ENCODE results near the gene TSPAN18. TPM values are rescaled to one million over a fixed set of nuclear protein-coding genes. Genes with fewer than 3 reads are reported as not detected.
A peak's percentile ranks its signal among the peaks of the same experiment; 100 is the strongest.

Gene TSPAN18
- total RNA-seq, 1 donor from 2014 or later: 52.8 TPM

GRCh38 chr11:44789496-44789895, 62.7 kb downstream of the TSPAN18 start:
- H3K4me3 Mint-ChIP-seq: no peak overlapping the region
- DNase-seq (ENCODE audit: extremely low spot score, unreplicated experiment): no peak
- no peaks in the 10 kb centered on the region for H3K9me3 Mint-ChIP-seq
- H3K27me3 Mint-ChIP-seq: no peaks in the 10 kb centered on the region
- H3K27ac Mint-ChIP-seq: no peak overlapping the region
- peaks cover 45% of the 10 kb centered on the region for H3K4me1 Mint-ChIP-seq (ENCODE audit: unreplicated experiment)
- no peaks in the 10 kb centered on the region for H3K36me3 Mint-ChIP-seq
- TF ChIP-seq CTCF (conservative IDR thresholded peaks at IDR 0.05): no peak

- H3K4me1 Mint-ChIP-seq (ENCODE audit: unreplicated experiment): peaks cover 41% of the 10 kb centered on the region
- no peaks in the 10 kb centered on the region for H3K36me3 Mint-ChIP-seq
- H3K27me3 Mint-ChIP-seq: no peaks in the 10 kb centered on the region
- no peak overlapping the region for H3K4me3 Mint-ChIP-seq
- TF ChIP-seq CTCF (conservative IDR thresholded peaks at IDR 0.05): no peak
- DNase-seq (ENCODE audit: extremely low spot score, unreplicated experiment): no peak
- H3K27ac Mint-ChIP-seq: no peak overlapping the region
- no peaks in the 10 kb centered on the region for H3K9me3 Mint-ChIP-seq
These were observed 63.4 kb downstream of the TSPAN18 start for GRCh38 chr11:44790211-44790610.

DNA sequence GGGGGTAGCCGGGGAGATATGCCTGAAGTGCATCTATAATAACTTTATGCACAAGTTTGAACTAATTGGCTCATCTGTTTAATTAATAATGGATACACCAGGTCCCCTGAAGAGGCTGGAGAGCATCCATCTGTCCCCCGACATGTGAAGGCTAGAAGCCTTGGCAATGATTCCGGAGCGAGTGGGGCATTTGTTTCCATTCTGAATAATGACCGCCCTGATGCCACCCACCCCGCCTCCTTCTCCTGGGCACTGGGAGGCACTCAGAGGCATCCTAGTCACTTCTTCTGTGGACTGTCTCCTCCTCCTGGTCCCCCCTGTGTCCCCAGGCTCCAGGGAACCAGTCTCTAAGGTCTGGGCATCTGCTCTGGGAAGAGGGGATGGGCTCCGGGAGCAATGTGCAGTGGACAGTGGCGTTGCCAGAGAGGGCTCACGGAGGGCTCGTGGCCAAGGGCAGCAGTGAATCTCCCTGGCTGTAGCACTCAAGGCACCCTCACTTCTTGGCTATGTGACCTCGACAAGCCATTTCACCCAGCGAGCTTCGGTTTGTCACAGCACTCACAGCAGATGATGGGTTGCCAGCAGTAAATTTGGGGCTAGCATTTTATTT, 64.7 kb downstream of the TSPAN18 start:
- no peaks in the 10 kb centered on the region for H3K36me3 Mint-ChIP-seq
- H3K27me3 Mint-ChIP-seq: no peaks in the 10 kb centered on the region
- H3K4me3 Mint-ChIP-seq: no peak overlapping the region
- no peaks in the 10 kb centered on the region for H3K9me3 Mint-ChIP-seq
- TF ChIP-seq CTCF (conservative IDR thresholded peaks at IDR 0.05): no peak
- H3K27ac Mint-ChIP-seq: no peak overlapping the region
- peaks cover 38% of the 10 kb centered on the region for H3K4me1 Mint-ChIP-seq (ENCODE audit: unreplicated experiment)
- no peak for DNase-seq (ENCODE audit: extremely low spot score, unreplicated experiment)

DNA sequence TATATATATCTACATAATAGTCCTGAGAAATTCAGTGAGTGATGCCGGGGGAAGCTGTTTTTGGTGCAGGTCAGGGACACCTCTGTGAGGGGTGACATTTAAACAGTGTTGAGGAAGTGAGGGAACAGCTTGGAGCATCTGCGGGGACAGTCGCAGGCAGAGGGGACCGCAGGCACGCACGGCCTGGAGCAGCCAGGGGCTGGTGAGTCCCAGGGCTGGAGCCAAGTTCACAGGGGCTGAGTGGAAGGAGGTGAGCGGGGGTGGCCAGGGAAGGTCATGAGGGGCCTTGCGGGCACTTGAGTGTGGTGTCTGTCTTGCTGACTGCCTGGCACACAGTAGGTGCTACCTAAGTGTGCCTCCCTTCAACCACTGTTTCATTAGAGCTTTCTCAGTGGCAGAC, 65.4 kb downstream of the TSPAN18 start:
- Mint-ChIP-seq H3K4me1 (ENCODE audit: unreplicated experiment) (peaks cover 41% of the 10 kb centered on the region), H3K4me3 (no peak overlapping the region), H3K27me3 (no peaks in the 10 kb centered on the region)

DNA sequence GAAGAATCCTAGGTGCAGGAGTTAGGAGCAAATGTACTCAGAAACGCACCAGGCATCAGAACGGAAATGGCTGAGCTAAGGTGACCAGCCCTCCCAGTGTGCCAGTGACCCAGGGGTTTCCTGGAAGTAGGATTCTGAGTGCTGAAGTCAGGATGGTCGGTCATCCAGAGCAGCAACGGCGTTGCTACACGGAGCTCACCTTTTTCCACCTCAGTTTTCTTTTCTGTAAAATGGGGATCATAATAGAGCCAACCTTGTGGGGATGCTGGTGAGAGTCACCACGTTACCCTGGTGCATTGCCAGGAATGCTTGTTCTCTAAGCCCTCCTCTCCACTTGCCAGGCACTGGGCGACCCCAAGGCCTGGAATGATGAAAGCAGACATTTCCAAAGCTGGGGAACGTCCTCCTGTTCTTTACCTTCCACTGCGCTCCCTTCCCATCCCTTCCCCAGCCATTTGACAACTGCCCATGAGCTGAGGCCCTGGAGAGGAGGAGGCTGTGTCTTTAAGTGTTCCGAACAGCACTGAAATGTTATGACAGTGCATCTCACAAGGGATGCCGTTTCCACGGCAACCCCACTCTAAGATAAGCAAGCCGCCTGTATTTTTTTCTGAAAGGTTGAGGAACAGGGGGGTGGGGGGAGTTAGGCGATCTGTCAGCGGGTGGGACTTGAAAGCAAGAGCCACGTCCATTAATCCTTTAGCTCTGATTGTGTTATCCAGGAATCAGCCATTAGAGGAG, 66.8 kb downstream of the TSPAN18 start:
- TF ChIP-seq CTCF (conservative IDR thresholded peaks at IDR 0.05): no peak
- Mint-ChIP-seq H3K27ac (peak overlapping the region; percentile 64), H3K36me3 (no peaks in the 10 kb centered on the region), H3K9me3 (no peaks in the 10 kb centered on the region), H3K4me1 (ENCODE audit: unreplicated experiment) (peaks cover 50% of the 10 kb centered on the region), H3K4me3 (peak overlapping the region; percentile 62), H3K27me3 (peaks cover 3% of the 10 kb centered on the region)
- no peak for DNase-seq (ENCODE audit: extremely low spot score, unreplicated experiment)

More for the DNA sequence above, 65.4 kb downstream of the TSPAN18 start:
- Mint-ChIP-seq H3K36me3 (no peaks in the 10 kb centered on the region), H3K27ac (no peak overlapping the region), H3K9me3 (no peaks in the 10 kb centered on the region)
- no peak for DNase-seq (ENCODE audit: extremely low spot score, unreplicated experiment)
- TF ChIP-seq CTCF (conservative IDR thresholded peaks at IDR 0.05): no peak

Data from type B pancreatic cell (in vitro differentiated cells).